ENCODE results near the gene TNFAIP2. TPM values are rescaled to one million over a fixed set of nuclear protein-coding genes. Genes with fewer than 3 reads are reported as not detected.

TNFAIP2 gene
- total and polyA plus RNA-seq, 2 of the 4 experiments (the other 2 are of a cell fraction), result 6.3 to 9.6 TPM

GRCh38 chr14:103185051-103186029 is 62.1 kb downstream of the TNFAIP2 start:
- Histone ChIP-seq H3K4me2 (ENCODE audit: low read depth, low read length) (no peak overlapping the region), H4K5ac (ENCODE audit: low read depth, low read length) (no peak overlapping the region), H3K56ac (ENCODE audit: extremely low read depth, insufficient read depth, low read length) (no peak overlapping the region), H3K4me1 (ENCODE audit: control insufficient read depth, insufficient read depth, low read length) (no peaks in the 10 kb centered on the region), H4K8ac (ENCODE audit: low read depth in 2 of 2, low read length in 2 of 2) (no peak overlapping the region), H3K4me3 (ENCODE audit: insufficient read depth, low read depth, low read length) (no peak overlapping the region), H3K23ac (ENCODE audit: low read depth, low read length) (no peak overlapping the region), H2BK20ac (ENCODE audit: low read depth, low read length) (no peak overlapping the region), H3K27me3 (ENCODE audit: control insufficient read depth, insufficient read depth, low read length) (peaks cover 52% of the 10 kb centered on the region), H2BK120ac (ENCODE audit: low read depth, low read length) (no peak overlapping the region), H3K9me3 (ENCODE audit: control insufficient read depth, insufficient read depth, low read length) (no peaks in the 10 kb centered on the region), H3K18ac (ENCODE audit: low read depth, low read length) (no peak overlapping the region), H3K79me1 (ENCODE audit: low read depth in 1 of 2, low read length in 2 of 2) (no peaks in the 10 kb centered on the region), H3K36me3 (ENCODE audit: control insufficient read depth, insufficient read depth, low read length) (no peaks in the 10 kb centered on the region), H3K14ac (replicated peaks; ENCODE audit: low read depth, low read length) (no peak overlapping the region), H3K27ac (ENCODE audit: insufficient read depth, low read length) (no peak overlapping the region), H3K4ac (ENCODE audit: low read depth, low read length) (no peak overlapping the region), H2AK9ac (replicated peaks; ENCODE audit: low read depth, low read length, poor library complexity) (no peak overlapping the region), H2AFZ (replicated peaks; ENCODE audit: low read length, poor library complexity) (peak overlapping the region; percentile 80), H2AK5ac (ENCODE audit: low read depth, low read length) (no peak overlapping the region), H3K9ac (ENCODE audit: low read depth, low read length) (no peak overlapping the region), H2BK5ac (ENCODE audit: low read depth, low read length, poor library complexity, severe bottlenecking) (no peak overlapping the region), H4K91ac (ENCODE audit: insufficient read depth, low read depth, low read length) (no peak overlapping the region), H2BK15ac (ENCODE audit: low read depth, low read length) (no peak overlapping the region), H4K20me1 (ENCODE audit: insufficient read depth, low read length) (no peaks in the 10 kb centered on the region), H3K9me1 (ENCODE audit: insufficient read depth, low read length) (no peaks in the 10 kb centered on the region)
- in situ Hi-C loops (cut with MboI; ENCODE audit: low sequenced_read_pairs) (loop anchor here (5.0 kb wide), 1 partner anchor 107 kb away; no protein-coding TSS in a partner anchor), dilution Hi-C loops (cut with HindIII; ENCODE audit: low sequenced_read_pairs, unreplicated experiment) (no loop called here), intact Hi-C loops (cut with micrococcal nuclease) (loop anchor here (1.0 to 10.0 kb wide), 4 partner anchors 43 to 111 kb away; no protein-coding TSS in a partner anchor)
- ChIA-PET CTCF (interaction anchor here (0.6 to 2.8 kb wide), 6 partner anchors 15 to 91 kb away, joined by 3 to 21 read pairs (median 4); partner anchors contain the start of gene EXOC3L4), POLR2A (ENCODE audit: unreplicated experiment) (interaction anchor here (0.6 kb wide), 2 partner anchors 13 to 43 kb away, joined by 3 to 4 read pairs; no protein-coding TSS in a partner anchor)
- ATAC-seq (ENCODE audit: low read depth), result no peak
- no TSS peak for BruUV-seq (replicated peaks)
- DNase-seq, result peak; percentile 38
- WGBS, 2 experiments (ENCODE audit: extremely low coverage in 2 of 2, insufficient read length in 1 of 2), result 73% methylated on average over 3 of the region's 13 CpGs; no CpG with 5 or more reads in 1 of the 2 experiments
- peak; percentile 66 for TF ChIP-seq CTCF (conservative IDR thresholded peaks at IDR 0.05; ENCODE audit: low read depth, low read length)
- no peak for TF ChIP-seq RCOR1 (IDR thresholded peaks at IDR 0.05; ENCODE audit: insufficient replicate concordance, low read length)
- TF ChIP-seq MAFK (IDR thresholded peaks at IDR 0.05; ENCODE audit: low read depth, low read length), result no peak
- TF ChIP-seq POLR2A (IDR thresholded peaks at IDR 0.05; ENCODE audit: low read depth, low read length), result no peak
- no peak for TF ChIP-seq MAZ (IDR thresholded peaks at IDR 0.05; ENCODE audit: borderline replicate concordance, low read depth, low read length)
- no peak for TF ChIP-seq ELK1 (IDR thresholded peaks at IDR 0.05; ENCODE audit: borderline replicate concordance, low read depth, low read length)
- no peak for TF ChIP-seq RFX5 (IDR thresholded peaks at IDR 0.05; ENCODE audit: low read depth, low read length)
- 0 out of 2 replicates have a peak, but pooled peaks have one; percentile 6 for TF ChIP-seq CEBPB (IDR thresholded peaks at IDR 0.05; ENCODE audit: low read depth, low read length)
- TF ChIP-seq USF2 (IDR thresholded peaks at IDR 0.05; ENCODE audit: low read depth, low read length), result no peak
- TF ChIP-seq CHD1 (IDR thresholded peaks at IDR 0.05; ENCODE audit: low read depth, low read length), result no peak
- no peak for TF ChIP-seq FOS (IDR thresholded peaks at IDR 0.05; ENCODE audit: low read depth, low read length)
- TF ChIP-seq BHLHE40 (IDR thresholded peaks at IDR 0.05; ENCODE audit: low read depth, low read length), result no peak
- peak; percentile 69 for TF ChIP-seq SMC3 (IDR thresholded peaks at IDR 0.05; ENCODE audit: low read depth, low read length)

Measured in IMR-90 (cell line).